ENCODE measurements around the gene TNFAIP6.
"Not testable (repeated sequence)": the region's sequence is repeated elsewhere in the genome, so short reads cannot be mapped to it uniquely, and the experiment has no call there.

TNFAIP6 gene

GRCh38 chr2:151333083-151333482 is 24.3 kb upstream of the TNFAIP6 start:
- Mint-ChIP-seq H3K4me3 (no peak overlapping the region), H3K27ac (no peak overlapping the region), H3K9me3 (no peaks in the 10 kb centered on the region), H3K4me1 (peaks cover 8% of the 10 kb centered on the region), H3K36me3 (ENCODE audit: low read depth) (no peaks in the 10 kb centered on the region), H3K27me3 (ENCODE audit: low read depth, poor library complexity) (peaks cover 6% of the 10 kb centered on the region)
- no peak for TF ChIP-seq CTCF (IDR thresholded peaks at IDR 0.05)
- DNase-seq, result no peak

- H3K4me3 Mint-ChIP-seq, result no peak overlapping the region
- no peaks in the 10 kb centered on the region for H3K9me3 Mint-ChIP-seq
- peaks cover 12% of the 10 kb centered on the region for H3K4me1 Mint-ChIP-seq
- no peak overlapping the region for H3K27ac Mint-ChIP-seq
- no peaks in the 10 kb centered on the region for H3K36me3 Mint-ChIP-seq (ENCODE audit: low read depth)
- no peaks in the 10 kb centered on the region for H3K27me3 Mint-ChIP-seq (ENCODE audit: low read depth, poor library complexity)
- no peak for TF ChIP-seq CTCF (IDR thresholded peaks at IDR 0.05)
- DNase-seq, result no peak
Observed at GRCh38 chr2:151334082-151334815, 23.1 kb upstream of the TNFAIP6 start.

- DNase-seq, result no peak
- Mint-ChIP-seq H3K9me3 (peaks cover 12% of the 10 kb centered on the region), H3K4me3 (no peak overlapping the region), H3K27ac (no peak overlapping the region), H3K36me3 (ENCODE audit: low read depth) (peaks cover 7% of the 10 kb centered on the region), H3K4me1 (peaks cover 15% of the 10 kb centered on the region), H3K27me3 (ENCODE audit: low read depth, poor library complexity) (no peaks in the 10 kb centered on the region)
- no peak for TF ChIP-seq CTCF (IDR thresholded peaks at IDR 0.05)
Observed at GRCh38 chr2:151336863-151337371, 20.5 kb upstream of the TNFAIP6 start.

GRCh38 chr2:151337643-151338042 is 19.7 kb upstream of the TNFAIP6 start:
- Mint-ChIP-seq H3K36me3 (ENCODE audit: low read depth) (peaks cover 7% of the 10 kb centered on the region), H3K27me3 (ENCODE audit: low read depth, poor library complexity) (peaks cover 3% of the 10 kb centered on the region), H3K9me3 (peaks cover 16% of the 10 kb centered on the region), H3K27ac (no peak overlapping the region), H3K4me3 (no peak overlapping the region), H3K4me1 (peaks cover 15% of the 10 kb centered on the region)
- TF ChIP-seq CTCF (IDR thresholded peaks at IDR 0.05), result no peak
- no peak for DNase-seq

GRCh38 chr2:151338115-151338514 is 19.3 kb upstream of the TNFAIP6 start:
- Mint-ChIP-seq H3K4me1 (peaks cover 15% of the 10 kb centered on the region), H3K36me3 (ENCODE audit: low read depth) (peaks cover 7% of the 10 kb centered on the region), H3K9me3 (peaks cover 16% of the 10 kb centered on the region), H3K27me3 (ENCODE audit: low read depth, poor library complexity) (peaks cover 3% of the 10 kb centered on the region), H3K27ac (no peak overlapping the region), H3K4me3 (no peak overlapping the region)
- DNase-seq, result no peak
- no peak for TF ChIP-seq CTCF (IDR thresholded peaks at IDR 0.05)

- Mint-ChIP-seq H3K4me3 (no peak overlapping the region), H3K9me3 (peaks cover 28% of the 10 kb centered on the region), H3K27me3 (ENCODE audit: low read depth, poor library complexity) (peaks cover 9% of the 10 kb centered on the region), H3K4me1 (peaks cover 7% of the 10 kb centered on the region), H3K27ac (no peak overlapping the region), H3K36me3 (ENCODE audit: low read depth) (peaks cover 7% of the 10 kb centered on the region)
- no peak for TF ChIP-seq CTCF (IDR thresholded peaks at IDR 0.05)
- DNase-seq, result no peak
Observed at GRCh38 chr2:151343073-151343472, 14.3 kb upstream of the TNFAIP6 start.

- not testable (repeated sequence) for H3K36me3 Mint-ChIP-seq (ENCODE audit: low read depth); H3K27me3 Mint-ChIP-seq (ENCODE audit: low read depth, poor library complexity); H3K4me1 Mint-ChIP-seq
Observed at GRCh38 chr2:151344191-151344590, 13.2 kb upstream of the TNFAIP6 start.

More at GRCh38 chr2:151344191-151344590, 13.2 kb upstream of the TNFAIP6 start:
- not testable (repeated sequence) for H3K4me3 Mint-ChIP-seq, H3K27ac Mint-ChIP-seq, DNase-seq
- peaks cover 28% of the 10 kb centered on the region for H3K9me3 Mint-ChIP-seq
